ENCODE measurements around the gene LSM8.
A peak's percentile ranks its signal among the peaks of the same experiment; 100 is the strongest.
"Not testable (repeated sequence)": the region's sequence is repeated elsewhere in the genome, so short reads cannot be mapped to it uniquely, and the experiment has no call there.

LSM8 gene

GRCh38 chr7:118183786-118184564 is at the start of gene LSM8:
Gene LSM8, plus strand, starts transcription at chr7:118184164. Its CDS starts 60 bp downstream, at chr7:118184224.
- peak; percentile 99 for DNase-seq (ENCODE audit: low spot score)
- FAIRE-seq = peak; percentile 95

DNA sequence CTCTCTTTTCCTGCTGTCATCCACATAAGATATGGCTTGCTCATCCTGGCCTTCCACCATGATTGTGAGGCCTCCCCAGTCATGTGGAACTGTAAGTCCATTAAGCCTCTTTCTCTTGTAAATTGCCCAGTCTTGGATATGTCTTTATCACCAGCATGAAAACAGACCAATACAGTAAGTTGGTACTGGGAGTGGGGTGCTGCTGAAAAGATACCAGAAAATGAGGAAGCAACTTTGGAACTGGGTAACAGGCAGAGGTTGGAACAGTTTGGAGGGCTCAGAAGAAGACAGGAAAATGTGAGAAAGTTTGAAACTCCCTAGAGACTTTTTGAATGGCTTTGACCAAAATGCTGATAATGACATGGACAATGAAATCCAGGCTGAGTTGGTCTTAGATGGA is 49.5 kb upstream of the LSM8 start:
- FAIRE-seq; DNase-seq (ENCODE audit: low spot score): not testable (repeated sequence)

DNA sequence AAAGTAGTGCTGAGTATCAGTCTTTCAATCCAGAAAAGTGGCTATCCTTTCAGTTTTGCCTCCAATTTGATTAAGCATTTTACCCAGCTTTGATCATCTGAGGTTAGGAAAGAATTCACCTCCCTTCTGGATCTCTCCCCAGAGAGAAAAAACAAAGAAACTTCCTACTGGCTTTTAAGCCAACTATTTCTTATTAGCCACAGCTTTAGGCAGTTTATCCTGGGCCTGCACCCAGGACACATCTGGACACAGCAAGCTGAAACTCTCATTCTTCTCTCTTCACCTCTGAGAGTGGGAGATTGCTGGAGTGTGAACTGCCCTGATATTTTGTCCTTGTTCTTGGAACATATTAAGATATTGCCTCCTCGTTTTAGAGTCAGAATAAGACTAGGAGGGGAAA is 43.5 kb upstream of the LSM8 start:
- no peak for DNase-seq (ENCODE audit: low spot score)
- no peak for FAIRE-seq

- FAIRE-seq (no peak), DNase-seq (ENCODE audit: low spot score) (no peak)
Observed at GRCh38 chr7:118142012-118142411, 42.0 kb upstream of the LSM8 start.

- FAIRE-seq (no peak), DNase-seq (ENCODE audit: low spot score) (no peak)
Observed at GRCh38 chr7:118148930-118149329, 35.0 kb upstream of the LSM8 start.

DNA sequence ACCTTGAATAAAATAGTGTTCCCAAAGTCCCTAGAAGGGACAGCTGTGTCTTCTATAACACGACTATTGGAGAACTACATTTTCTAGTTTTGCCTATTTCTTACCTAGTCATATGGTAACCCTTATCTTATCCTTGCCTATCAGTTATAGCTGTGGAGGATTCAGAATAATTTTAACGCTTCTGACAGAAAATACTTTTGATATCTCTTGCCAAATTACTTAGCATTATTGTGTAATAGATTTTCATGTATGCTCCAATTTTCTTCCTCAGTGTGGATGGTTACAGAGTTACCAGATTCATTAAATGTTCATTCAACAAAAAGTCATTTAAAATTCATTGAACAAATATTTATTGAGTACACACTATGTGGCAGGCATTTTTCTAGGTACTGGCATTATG is 34.6 kb upstream of the LSM8 start:
- FAIRE-seq = no peak

DNA sequence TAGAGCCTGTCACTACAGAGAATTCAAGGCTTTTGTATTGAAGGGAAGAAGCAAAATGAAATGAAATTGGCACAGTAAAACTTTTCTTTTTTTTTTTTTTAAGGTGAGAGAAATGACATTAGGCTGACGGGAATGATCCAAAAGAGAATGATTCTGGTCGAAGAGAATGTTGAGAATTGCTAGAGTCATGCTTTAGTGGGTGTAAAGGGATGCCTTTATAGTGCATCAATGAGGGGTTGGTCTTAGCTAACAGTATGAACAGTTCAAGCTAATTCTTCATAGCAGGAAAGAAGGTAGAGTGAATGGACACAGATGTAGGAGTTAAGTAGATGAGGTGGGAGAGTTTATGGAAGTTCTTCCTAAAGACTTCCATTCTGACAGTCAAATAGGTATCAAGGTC is 32.3 kb upstream of the LSM8 start:
- FAIRE-seq (no peak), DNase-seq (ENCODE audit: low spot score) (no peak)

More for the DNA sequence above, 34.6 kb upstream of the LSM8 start:
- DNase-seq (ENCODE audit: low spot score) = no peak

DNA sequence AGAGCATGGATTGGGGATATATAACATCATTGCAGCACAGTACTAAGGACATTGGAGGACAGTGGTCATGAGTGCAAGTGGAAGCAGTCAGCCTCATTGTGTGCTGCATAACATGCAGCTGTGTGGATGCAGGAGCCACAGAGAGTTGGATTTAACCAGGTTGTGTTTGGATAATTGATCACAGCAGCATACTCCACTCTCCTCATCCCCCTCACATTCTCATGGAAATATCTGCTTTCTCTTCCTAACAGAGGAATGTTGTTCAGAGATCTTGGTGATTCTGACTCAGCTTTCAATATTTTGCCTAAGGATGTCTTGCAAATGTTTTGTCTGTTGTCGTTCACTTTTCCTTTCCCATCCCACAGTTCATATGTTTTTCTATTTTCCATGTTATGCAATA is 31.8 kb upstream of the LSM8 start:
- FAIRE-seq = no peak
- DNase-seq (ENCODE audit: low spot score) = no peak

- no peak for FAIRE-seq
- no peak for DNase-seq (ENCODE audit: low spot score)
Observed at GRCh38 chr7:118152654-118153053, 31.3 kb upstream of the LSM8 start.

GRCh38 chr7:118153551-118154177 is 30.3 kb upstream of the LSM8 start:
- DNase-seq (ENCODE audit: low spot score) (peak; percentile 46), FAIRE-seq (peak; percentile 79)

- peak; percentile 16 for DNase-seq (ENCODE audit: low spot score)
- no peak for FAIRE-seq
Observed at GRCh38 chr7:118158766-118159165, 25.2 kb upstream of the LSM8 start.

GRCh38 chr7:118169146-118169545 is 14.8 kb upstream of the LSM8 start:
- FAIRE-seq = no peak
- DNase-seq (ENCODE audit: low spot score) = no peak

GRCh38 chr7:118175740-118176139 is 8.2 kb upstream of the LSM8 start:
- FAIRE-seq (no peak), DNase-seq (ENCODE audit: low spot score) (no peak)

GRCh38 chr7:118179191-118179590 is 4.8 kb upstream of the LSM8 start:
- no peak for FAIRE-seq
- DNase-seq (ENCODE audit: low spot score) = no peak

GRCh38 chr7:118182593-118183427 is 1.2 kb upstream of the LSM8 start:
- FAIRE-seq = peak; percentile 60
- DNase-seq (ENCODE audit: low spot score) = no peak

GRCh38 chr7:118183428-118183785 is 557 bp upstream of the LSM8 start:
- FAIRE-seq (no peak), DNase-seq (ENCODE audit: low spot score) (no peak)

GRCh38 chr7:118184565-118184940 is 589 bp downstream of the LSM8 start:
- DNase-seq (ENCODE audit: low spot score) = no peak

DNA sequence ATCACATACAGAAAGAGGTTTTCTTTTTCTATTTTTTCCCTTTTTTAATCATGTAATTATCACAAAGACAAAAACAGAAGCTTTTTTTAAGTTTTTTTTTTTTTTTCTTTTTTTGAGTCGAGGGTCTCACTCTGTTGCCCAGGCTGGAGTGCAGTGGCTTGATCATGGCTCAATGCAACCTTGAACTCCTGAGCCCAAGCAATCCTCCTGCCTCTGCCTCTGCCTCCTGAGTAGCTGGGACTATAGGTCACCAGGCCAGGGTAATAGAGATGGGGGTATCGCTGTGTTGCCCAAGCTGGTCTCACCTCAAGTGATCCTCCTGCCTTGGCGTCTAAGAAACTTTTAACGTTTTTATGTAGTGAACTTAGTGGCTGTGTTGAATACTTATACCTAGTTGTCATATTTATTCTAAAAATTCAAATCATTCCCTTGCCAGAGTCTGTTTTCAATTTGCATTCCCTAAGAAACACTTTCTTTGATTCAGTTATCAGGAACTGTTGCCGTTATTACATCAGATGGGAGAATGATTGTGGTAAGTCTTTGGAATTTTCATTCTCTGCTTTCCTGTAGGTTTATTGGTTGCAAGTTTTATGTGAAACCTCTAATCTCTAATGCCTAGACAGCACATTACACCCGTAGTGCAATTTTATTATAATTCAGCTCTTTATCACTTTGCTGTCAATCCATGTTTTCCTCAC is 1.3 kb downstream of the LSM8 start:
- FAIRE-seq (no peak), DNase-seq (ENCODE audit: low spot score) (no peak)

More at GRCh38 chr7:118184565-118184940, 589 bp downstream of the LSM8 start:
- no peak for FAIRE-seq

GRCh38 chr7:118186501-118186900 is 2.5 kb downstream of the LSM8 start:
- DNase-seq (ENCODE audit: low spot score) (no peak), FAIRE-seq (no peak)

DNA sequence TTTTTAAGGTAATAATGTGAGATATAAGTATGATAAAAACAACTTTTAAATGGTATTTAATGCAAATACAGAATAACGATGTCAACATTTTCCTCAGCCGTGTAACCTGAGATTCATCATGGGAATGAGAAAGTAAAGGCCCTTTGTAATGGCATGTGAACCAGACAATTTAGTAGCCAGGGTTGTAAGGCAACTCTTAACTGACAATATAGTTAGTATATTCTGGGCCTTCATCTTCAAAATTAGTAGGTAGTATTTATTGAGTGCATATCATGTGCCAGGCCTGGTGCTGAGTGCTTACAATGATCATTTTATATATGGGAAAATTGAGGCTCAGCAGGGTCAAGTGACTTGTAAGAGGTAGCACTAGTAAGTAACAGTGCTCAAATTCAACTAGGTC is 10.6 kb downstream of the LSM8 start:
- FAIRE-seq (no peak), DNase-seq (ENCODE audit: low spot score) (no peak)

GRCh38 chr7:118195837-118196474 is 12.0 kb downstream of the LSM8 start:
- FAIRE-seq (peak; percentile 74), DNase-seq (ENCODE audit: low spot score) (peak; percentile 56)
